K562 (cell line): ENCODE measurements around the gene ATAD2B.

Experiments
- ATF3 ChIP-seq, 2 experiments: fragments of 450-650 bp in 1 of 2; sonication (generic) in 1 of 2; formaldehyde crosslinking in 1 of 2; IDR thresholded peaks in 1 of 2; conservative IDR thresholded peaks in 1 of 2; 2 replicates each; pipeline versions ENCODE4 v1.6.1 to v1.8.1; 2016 to 2023; ENCODE audit warnings: mild to moderate bottlenecking in 2 of 2, moderate library complexity in 2 of 2, inconsistent platforms in 1 of 2, missing genetic modification reagents in 1 of 2
- CCNT2 ChIP-seq: IDR thresholded peaks from 2 replicates; pipeline ENCODE4 v1.6.1; 2011; ENCODE audit warnings: borderline replicate concordance, low read depth, mild to moderate bottlenecking, moderate library complexity, mixed read lengths, low read length; ENCODE audit not compliant: insufficient read length; ENCODE audit errors: extremely low read depth
- CHD4 ChIP-seq: fragments of 200-600 bp; sonication (generic); IDR thresholded peaks from 3 replicates; pipeline ENCODE4 v1.6.1; 2012; ENCODE audit warnings: low read depth, mild to moderate bottlenecking, mixed read lengths, low read length, inconsistent platforms; ENCODE audit not compliant: insufficient read depth, insufficient replicate concordance, poor library complexity, severe bottlenecking
- GABPB2 ChIP-seq: fragments of 250-450 bp; sonication (Bioruptor Pico); conservative IDR thresholded peaks from 2 replicates; pipeline ENCODE4 v1.5.1; 2021; ENCODE audit warnings: mild to moderate bottlenecking
- HMGN3 ChIP-seq: IDR thresholded peaks from 2 replicates; pipeline ENCODE4 v1.6.1; 2011; ENCODE audit warnings: borderline replicate concordance, low read depth, mild to moderate bottlenecking, mixed read lengths, low read length; ENCODE audit not compliant: insufficient read length; ENCODE audit errors: extremely low read depth
- MAX ChIP-seq: sonication (generic); formaldehyde crosslinking; IDR thresholded peaks from 2 replicates; pipeline ENCODE4 v1.9.0; 2022; ENCODE audit warnings: mild to moderate bottlenecking, missing genetic modification reagents
- MXI1 ChIP-seq: IDR thresholded peaks from 2 replicates; pipeline ENCODE4 v1.6.1; 2011; ENCODE audit warnings: low read depth, mild to moderate bottlenecking, improper control_type of control experiment, low read length
- SMAD4 ChIP-seq: fragments of 250-450 bp; sonication (Bioruptor Pico); conservative IDR thresholded peaks from 2 replicates; pipeline ENCODE4 v1.8.0; 2021; ENCODE audit warnings: inconsistent platforms, mild to moderate bottlenecking, moderate library complexity
- SP1 ChIP-seq: sonication (generic); formaldehyde crosslinking; IDR thresholded peaks from 2 replicates; pipeline ENCODE4 v1.8.1; 2022; ENCODE audit warnings: mild to moderate bottlenecking, missing genetic modification reagents
- ZZZ3 ChIP-seq: fragments of 450-650 bp; IDR thresholded peaks from 2 replicates; pipeline ENCODE4 v1.6.1; 2016; ENCODE audit warnings: antibody characterized with exemption, mild to moderate bottlenecking, moderate library complexity
- TF ChIP-seq, protein P1 (sequence below): sonication (generic); formaldehyde crosslinking; IDR thresholded peaks from 2 replicates; pipeline ENCODE4 v1.8.0; 2022; ENCODE audit warnings: mild to moderate bottlenecking, missing genetic modification reagents, borderline replicate concordance
- TF ChIP-seq, protein P2 (sequence below), 3 experiments: IDR thresholded peaks in 2 of 3; conservative IDR thresholded peaks in 1 of 3; 2 replicates each; pipeline ENCODE4 v1.5.1; 2011 to 2012; ENCODE audit warnings: low read length in 3 of 3, mild to moderate bottlenecking in 3 of 3, control low read depth in 2 of 3, improper control_type of control experiment in 1 of 3, inconsistent platforms in 1 of 3, low read depth in 1 of 3, mixed read lengths in 1 of 3, moderate library complexity in 1 of 3; ENCODE audit not compliant: insufficient read depth in 2 of 3

- TF ChIP-seq, protein P1, sequence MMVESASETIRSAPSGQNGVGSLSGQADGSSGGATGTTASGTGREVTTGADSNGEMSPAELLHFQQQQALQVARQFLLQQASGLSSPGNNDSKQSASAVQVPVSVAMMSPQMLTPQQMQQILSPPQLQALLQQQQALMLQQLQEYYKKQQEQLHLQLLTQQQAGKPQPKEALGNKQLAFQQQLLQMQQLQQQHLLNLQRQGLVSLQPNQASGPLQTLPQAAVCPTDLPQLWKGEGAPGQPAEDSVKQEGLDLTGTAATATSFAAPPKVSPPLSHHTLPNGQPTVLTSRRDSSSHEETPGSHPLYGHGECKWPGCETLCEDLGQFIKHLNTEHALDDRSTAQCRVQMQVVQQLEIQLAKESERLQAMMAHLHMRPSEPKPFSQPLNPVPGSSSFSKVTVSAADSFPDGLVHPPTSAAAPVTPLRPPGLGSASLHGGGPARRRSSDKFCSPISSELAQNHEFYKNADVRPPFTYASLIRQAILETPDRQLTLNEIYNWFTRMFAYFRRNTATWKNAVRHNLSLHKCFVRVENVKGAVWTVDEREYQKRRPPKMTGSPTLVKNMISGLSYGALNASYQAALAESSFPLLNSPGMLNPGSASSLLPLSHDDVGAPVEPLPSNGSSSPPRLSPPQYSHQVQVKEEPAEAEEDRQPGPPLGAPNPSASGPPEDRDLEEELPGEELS (CRISPR knock-in tag) = no peak
- TF ChIP-seq MXI1 (no peak), CHD4 (no peak), CCNT2 (no peak), SMAD4 (CRISPR knock-in tag) (no peak), ZZZ3 (no peak), GABPB2 (CRISPR knock-in tag) (no peak), SP1 (CRISPR knock-in tag) (peak; percentile 27; the same call in 1 of the 2 replicates), ATF3 (IDR thresholded peaks at IDR 0.05) (no peak), ATF3 (CRISPR knock-in tag; conservative IDR thresholded peaks at IDR 0.05) (peak; percentile 43; the same call in 1 of the 2 replicates), HMGN3 (no peak), MAX (CRISPR knock-in tag) (no peak)
- TF ChIP-seq, protein P2, sequence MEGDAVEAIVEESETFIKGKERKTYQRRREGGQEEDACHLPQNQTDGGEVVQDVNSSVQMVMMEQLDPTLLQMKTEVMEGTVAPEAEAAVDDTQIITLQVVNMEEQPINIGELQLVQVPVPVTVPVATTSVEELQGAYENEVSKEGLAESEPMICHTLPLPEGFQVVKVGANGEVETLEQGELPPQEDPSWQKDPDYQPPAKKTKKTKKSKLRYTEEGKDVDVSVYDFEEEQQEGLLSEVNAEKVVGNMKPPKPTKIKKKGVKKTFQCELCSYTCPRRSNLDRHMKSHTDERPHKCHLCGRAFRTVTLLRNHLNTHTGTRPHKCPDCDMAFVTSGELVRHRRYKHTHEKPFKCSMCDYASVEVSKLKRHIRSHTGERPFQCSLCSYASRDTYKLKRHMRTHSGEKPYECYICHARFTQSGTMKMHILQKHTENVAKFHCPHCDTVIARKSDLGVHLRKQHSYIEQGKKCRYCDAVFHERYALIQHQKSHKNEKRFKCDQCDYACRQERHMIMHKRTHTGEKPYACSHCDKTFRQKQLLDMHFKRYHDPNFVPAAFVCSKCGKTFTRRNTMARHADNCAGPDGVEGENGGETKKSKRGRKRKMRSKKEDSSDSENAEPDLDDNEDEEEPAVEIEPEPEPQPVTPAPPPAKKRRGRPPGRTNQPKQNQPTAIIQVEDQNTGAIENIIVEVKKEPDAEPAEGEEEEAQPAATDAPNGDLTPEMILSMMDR (IDR thresholded peaks at IDR 0.05 in 2 of 3, conservative IDR thresholded peaks at IDR 0.05 in 1 of 3; ENCODE audit: insufficient read depth in 2 of 3, low read depth in 1 of 3, low read length in 3 of 3) = no peak
These were observed 14.0 kb upstream of the ATAD2B start for GRCh38 chr2:23940718-23941620.
